HEK293T (cell line): ENCODE data around the gene SMARCC1.

ENCODE experiments used
- ARNT ChIP-seq: fragments of 450-650 bp; IDR thresholded peaks from 2 replicates; pipeline ENCODE4 v1.6.1; 2017; ENCODE audit warnings: mild to moderate bottlenecking
- BHLHE40 ChIP-seq: fragments of 450-650 bp; IDR thresholded peaks from 2 replicates; pipeline ENCODE4 v1.6.1; 2016; ENCODE audit warnings: mild to moderate bottlenecking, moderate library complexity, borderline replicate concordance
- ELF4 ChIP-seq: fragments of 450-650 bp; IDR thresholded peaks from 2 replicates; pipeline ENCODE4 v1.6.1; 2017; ENCODE audit warnings: antibody characterized with exemption
- FOXA1 ChIP-seq: fragments of 450-650 bp; IDR thresholded peaks from 2 replicates; pipeline ENCODE4 v1.6.1; 2016; ENCODE audit warnings: mild to moderate bottlenecking
- FOXK2 ChIP-seq: fragments of 450-650 bp; IDR thresholded peaks from 2 replicates; pipeline ENCODE4 v1.6.1; 2016; ENCODE audit warnings: mild to moderate bottlenecking
- FOXM1 ChIP-seq: fragments of 450-650 bp; IDR thresholded peaks from 2 replicates; pipeline ENCODE4 v1.6.1; 2017; ENCODE audit warnings: mild to moderate bottlenecking, borderline replicate concordance
- HDGF ChIP-seq: fragments of 450-650 bp; IDR thresholded peaks from 2 replicates; pipeline ENCODE4 v1.6.1; 2017; ENCODE audit warnings: antibody characterized with exemption, borderline replicate concordance
- LEF1 ChIP-seq: fragments of 450-650 bp; IDR thresholded peaks from 2 replicates; pipeline ENCODE4 v1.6.1; 2017; ENCODE audit warnings: mild to moderate bottlenecking, borderline replicate concordance
- NFRKB ChIP-seq: fragments of 450-650 bp; IDR thresholded peaks from 2 replicates; pipeline ENCODE4 v1.6.1; 2016; ENCODE audit warnings: mild to moderate bottlenecking, moderate library complexity
- SP1 ChIP-seq: fragments of 450-650 bp; IDR thresholded peaks from 2 replicates; pipeline ENCODE4 v1.6.1; 2017
- SUZ12 ChIP-seq: fragments of 450-650 bp; IDR thresholded peaks from 2 replicates; pipeline ENCODE4 v1.6.1; 2016; ENCODE audit warnings: mild to moderate bottlenecking
- TARDBP ChIP-seq: fragments of 450-650 bp; IDR thresholded peaks from 2 replicates; pipeline ENCODE4 v1.6.1; 2016

GRCh38 chr3:47772788-47773187 is 8.9 kb downstream of the SMARCC1 start:
- TF ChIP-seq BHLHE40, result no peak
- TF ChIP-seq FOXK2, result no peak
- no peak for TF ChIP-seq SP1
- TF ChIP-seq SUZ12, result no peak
- no peak for TF ChIP-seq LEF1
- no peak for TF ChIP-seq FOXM1
- no peak for TF ChIP-seq ARNT
- TF ChIP-seq TARDBP, result no peak
- TF ChIP-seq ELF4, result no peak
- TF ChIP-seq HDGF, result no peak
- no peak for TF ChIP-seq NFRKB
- TF ChIP-seq FOXA1, result no peak
